ENCODE data around the gene CFAP47. TPM values are rescaled to one million over a fixed set of nuclear protein-coding genes. Genes with fewer than 3 reads are reported as not detected.

CFAP47 gene
- total and polyA plus RNA-seq, 2 of the 13 experiments (the other 11 are each of a cell fraction or from before 2014, with no cell fraction given): not detected

- no TSS peak for BruUV-seq (replicated peaks)
- in situ Hi-C loops (cut with HindIII; ENCODE audit: extremely low pct_ligation_motif_present, low pct_unique_long_range_greater_than_20kb) (no loop called here), intact Hi-C loops (cut with micrococcal nuclease; ENCODE audit: unreplicated experiment) (no loop called here)
- no peak overlapping the region for H3K4me3 ChIP-seq (replicated peaks in 1 of 3; ENCODE audit: insufficient read depth in 1 of 3, low read depth in 2 of 3, low read length in 3 of 3)
- H3K36me3 ChIP-seq (replicated peaks in 1 of 2; ENCODE audit: control insufficient read depth in 1 of 2, insufficient read depth in 2 of 2, low read length in 2 of 2): no peaks in the 10 kb centered on the region
- ChIA-PET POLR2A (no interaction called here), CTCF (ENCODE audit: low intra/inter-chr PET ratio, low total read pairs) (no interaction called here)
- no peaks in the 10 kb centered on the region for H4K20me1 ChIP-seq (ENCODE audit: insufficient read depth, low read length)
- no peak overlapping the region for H3K4me2 ChIP-seq (ENCODE audit: low read depth, low read length)
- no peak overlapping the region for H2AFZ ChIP-seq (ENCODE audit: low read length)
- H3K9me3 ChIP-seq (ENCODE audit: low read length): no peaks in the 10 kb centered on the region
- no peaks in the 10 kb centered on the region for H3K4me1 ChIP-seq (ENCODE audit: insufficient read depth, low read length)
- no peaks in the 10 kb centered on the region for H3K27me3 ChIP-seq (ENCODE audit: control insufficient read depth in 1 of 2, insufficient read depth in 2 of 2, low read length in 2 of 2)
- no peak for DNase-seq (ENCODE audit: low spot score)
- ATAC-seq: no peak
- no peak for TF ChIP-seq CEBPZ (IDR thresholded peaks at IDR 0.05; ENCODE audit: low read length)
- TF ChIP-seq WIZ (CRISPR knock-in tag; IDR thresholded peaks at IDR 0.05): no peak
- no peak for TF ChIP-seq TIGD3 (CRISPR knock-in tag; IDR thresholded peaks at IDR 0.05; ENCODE audit: borderline replicate concordance)
- no peak for TF ChIP-seq SNRNP70 (IDR thresholded peaks at IDR 0.05; ENCODE audit: low read depth, low read length)
- TF ChIP-seq ZNF335 (CRISPR knock-in tag; IDR thresholded peaks at IDR 0.05): no peak
- no peak for TF ChIP-seq SETDB1 (CRISPR knock-in tag; IDR thresholded peaks at IDR 0.05; ENCODE audit: borderline replicate concordance)
- TF ChIP-seq ETV5 (CRISPR knock-in tag; IDR thresholded peaks at IDR 0.05; ENCODE audit: borderline replicate concordance): no peak
- no peak for TF ChIP-seq RCOR2 (CRISPR knock-in tag; IDR thresholded peaks at IDR 0.05)
- H3K9ac ChIP-seq (ENCODE audit: insufficient read depth, low read depth, low read length): no peak overlapping the region
- H3K79me2 ChIP-seq (ENCODE audit: insufficient read depth, low read length): no peaks in the 10 kb centered on the region
- FAIRE-seq: no peak
- H3K27ac ChIP-seq (ENCODE audit: extremely low read length, insufficient read depth, low read length): no peak overlapping the region
Observed at GRCh38 chrX:36160081-36160480, 240.5 kb downstream of the CFAP47 start.

Data from HepG2 (cell line).